Pancreas (tissue), 10 donors: ENCODE data around the gene TMEM82. TPM values are rescaled to one million over a fixed set of nuclear protein-coding genes. Genes with fewer than 3 reads are reported as not detected.

ENCODE experiments used
- ATAC-seq, 4 donors: fragments of 200-7000 bp; cut with Tn5 transposase; one replicate each; pipeline versions ENCODE4 v1.8.0 to v1.9.1; 2020; ENCODE audit warnings: mild to moderate bottlenecking in 4 of 4, moderate library complexity in 4 of 4
- DNase-seq, 6 donors: peaks; one replicate each; pipeline ENCODE4 v3.0.0-alpha.2; 2020
- FAIRE-seq: peaks from 2 replicates; lab custom pipeline; 2012; peaks lifted over from hg19 to GRCh38; lab: Jason Lieb, UNC
- H3K27ac ChIP-seq, 4 donors: fragments of 200-600 bp; sonication (generic); 1 replicate in 3 of 4; 2 replicates in 1 of 4; pipeline versions ENCODE4 v1.5.0 to v1.8.0; 2020
- H3K27me3 ChIP-seq, 4 donors: fragments of 200-600 bp; one replicate each; pipeline ENCODE4 v1.8.0; 2021
- H3K36me3 ChIP-seq, 3 donors: fragments of 200-600 bp; sonication (generic) in 1 of 3; one replicate each; pipeline versions ENCODE4 v1.5.0 to v1.8.0; 2020 to 2021
- H3K4me1 ChIP-seq, 3 donors: fragments of 200-600 bp; one replicate each; pipeline ENCODE4 v1.8.0; 2021
- H3K4me3 ChIP-seq, 4 donors: fragments of 200-600 bp; sonication (generic) in 2 of 4; one replicate each; pipeline versions ENCODE4 v1.5.0 to v1.8.0; 2020 to 2021
- H3K9me3 ChIP-seq, 4 donors: fragments of 200-600 bp; one replicate each; pipeline ENCODE4 v1.8.0; 2021
- CTCF ChIP-seq, 4 donors: fragments of 200-600 bp; sonication (generic) in 3 of 4; IDR thresholded peaks; one replicate each; pipeline versions ENCODE4 v1.5.0 to v1.8.0; 2021; ENCODE audit warnings: antibody characterized with exemption in 4 of 4
- WGBS, 2 donors: extraction: QIAGEN DNeasy Blood & Tissue Kit; methylation state at CpG; one replicate each; pipeline ENCODE4 v1.1.7; 2013; 5-methylcytosine and 5-hydroxymethylcytosine counted together
- intact Hi-C, 3 donors: fragments of 100-400 bp; cut with DNase I; formaldehyde crosslinking; loops; one replicate each; pipeline versions ENCODE4 v1.11.1 to v1.14.2; 2022
- polyA plus RNA-seq, 2 donors: library from polyadenylated mRNA; stranded (reverse); fragments of 200-250 nt; gene quantifications; one replicate each; pipeline ENCODE4 v1.2.3, GENCODE V29; 2013
- total RNA-seq, 6 donors: library from RNA; stranded (reverse); fragmentation: NEBNext Ultra II Directional in 4 of 6; extraction: Animal tissue kit (Norgen Biotek cat#: 25700) in 4 of 6; gene quantifications; one replicate each; pipeline versions ENCODE4 v1.2.1 to v1.2.4, GENCODE V29; 2021 to 2023
- donor health status: healthy with polysubstance abuse.
- donor health status: DM: no; HTN: no; CAD: no; lungs with moderate emphysema.
- donor health status: DM: no; HTN: no; CAD: no.
- donor health status: control.
- donor health status: control.
- donor health status: Bipolar disorder and iron deficiency.
- donor health status: DM: yes; HTN: yes; CAD: no.
- donor health status: DM: no; HTN: no; CAD: no.
- donor health status: DM: no; HTN: no; CAD: no.
- donor health status: DM: yes; HTN: yes; CAD: no.

The TMEM82 gene
- total and polyA plus RNA-seq, 8 donors = not detected

DNA sequence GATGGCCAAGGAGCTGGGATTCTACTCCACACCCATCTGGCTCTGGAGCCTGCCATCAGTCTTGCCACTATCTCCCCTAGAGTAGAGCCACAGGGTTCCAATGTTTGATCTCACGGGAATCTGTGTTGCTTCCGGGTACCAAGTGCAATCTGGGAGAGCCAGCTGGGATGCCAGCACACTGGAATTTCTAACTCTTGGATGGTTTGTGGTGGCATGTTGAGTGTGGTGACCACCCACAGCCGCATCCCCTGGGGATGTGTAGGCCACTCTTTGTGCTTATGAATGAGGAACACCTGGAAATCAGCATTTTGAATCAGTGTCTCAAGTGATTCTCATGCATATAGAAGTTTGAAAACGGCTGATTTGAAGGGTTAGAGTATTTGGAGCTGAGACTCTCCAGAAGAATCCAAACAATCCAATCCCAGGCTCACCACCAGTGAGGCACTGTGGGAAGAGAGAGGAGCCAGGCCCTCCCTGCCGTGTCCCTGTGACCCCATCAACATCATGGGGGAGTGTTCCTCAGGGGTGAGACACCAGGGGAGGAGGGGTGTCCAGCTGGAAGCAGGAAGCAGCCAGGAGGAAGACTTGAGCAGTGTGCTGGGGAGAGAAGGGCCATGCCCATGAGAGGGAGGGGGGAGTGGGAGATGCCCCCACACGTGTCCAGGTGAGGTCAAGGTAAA is 29.7 kb downstream of the TMEM82 start:
- H3K27ac ChIP-seq = no peak overlapping the region
- TF ChIP-seq CTCF (IDR thresholded peaks at IDR 0.05) = no peak
- no peak for ATAC-seq
- DNase-seq = no peak
- no peaks in the 10 kb centered on the region for H3K27me3 ChIP-seq
- FAIRE-seq = no peak
- WGBS, 2 donors = 79 to 83% methylated on average over 6 of the region's 6 CpGs
- no peaks in the 10 kb centered on the region for H3K9me3 ChIP-seq
- H3K36me3 ChIP-seq = peaks cover 2 to 38% (median 6%) of the 10 kb centered on the region in 3 donors
- no peaks in the 10 kb centered on the region for H3K4me1 ChIP-seq
- no peak overlapping the region for H3K4me3 ChIP-seq
- intact Hi-C loops = no loop called here

DNA sequence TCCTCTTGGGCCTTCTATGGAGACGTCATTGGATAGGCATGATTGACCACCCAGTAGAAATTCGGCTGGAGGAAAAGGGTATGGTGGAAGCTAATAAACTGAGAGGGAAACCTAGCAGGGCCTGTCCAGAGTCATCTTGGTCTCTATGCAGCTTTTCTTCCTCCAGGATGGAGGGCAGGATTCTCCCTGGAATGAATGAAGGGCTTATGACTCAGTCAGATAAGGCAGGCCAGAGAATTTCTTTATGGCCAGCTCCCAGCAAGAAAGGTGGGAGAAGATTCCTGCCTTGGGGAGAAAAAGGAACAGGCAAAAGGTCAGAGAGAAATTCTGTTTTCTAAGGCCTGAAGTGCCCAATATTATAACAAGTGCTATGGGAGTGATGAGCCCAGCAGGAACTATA is 33.4 kb downstream of the TMEM82 start:
- DNase-seq (no peak), FAIRE-seq (no peak), ATAC-seq (no peak)
- Histone ChIP-seq H3K36me3 (peaks cover 2 to 30% (median 6%) of the 10 kb centered on the region in 3 donors), H3K4me3 (no peak overlapping the region), H3K9me3 (no peaks in the 10 kb centered on the region), H3K27ac (no peak overlapping the region), H3K4me1 (peaks cover 0 to 17% (median 0%) of the 10 kb centered on the region in 3 donors), H3K27me3 (no peaks in the 10 kb centered on the region)
- 74 to 83% methylated on average over 2 of the region's 2 CpGs for WGBS, 2 donors
- intact Hi-C loops = no loop called here
- no peak for TF ChIP-seq CTCF (IDR thresholded peaks at IDR 0.05)

DNA sequence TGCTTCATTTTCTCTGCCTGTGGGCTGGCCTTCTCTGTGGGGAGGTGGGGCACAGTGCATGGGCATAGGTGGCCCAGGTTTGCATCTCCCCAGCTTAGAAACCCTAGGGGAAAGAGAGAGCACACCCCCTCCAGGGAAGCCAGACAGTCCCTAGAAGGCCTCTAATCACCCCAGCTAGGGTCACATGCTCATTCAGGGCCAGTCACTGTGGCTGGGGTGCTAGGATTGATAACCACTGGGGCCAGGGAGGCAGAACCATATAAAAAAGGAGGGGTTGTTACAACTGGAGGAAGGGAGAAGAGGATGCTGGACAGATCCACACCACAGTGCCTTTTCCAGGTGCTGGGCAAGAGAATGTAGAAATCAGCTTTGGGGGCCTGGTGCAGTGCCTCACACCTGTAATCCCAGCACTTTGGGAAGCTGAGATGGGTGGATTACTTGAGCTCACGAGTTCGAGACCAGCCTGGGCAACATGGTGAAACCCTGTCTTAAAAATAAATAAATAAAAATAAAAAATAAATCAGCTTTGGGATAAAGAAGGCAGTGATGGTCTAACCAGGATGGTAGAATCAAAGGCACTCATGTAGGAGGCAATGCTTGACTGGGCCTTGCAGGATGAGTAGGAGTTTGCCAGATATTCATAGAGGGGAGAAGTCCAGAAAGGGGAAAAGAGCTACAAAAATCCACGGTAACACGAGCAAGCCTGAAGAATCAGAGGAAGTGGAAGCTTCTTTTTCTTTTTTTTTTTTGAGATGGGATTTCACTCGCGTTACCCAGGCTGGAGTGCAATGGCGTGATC is 35.8 kb downstream of the TMEM82 start:
- TF ChIP-seq CTCF (IDR thresholded peaks at IDR 0.05) = no peak
- ATAC-seq (no peak), FAIRE-seq (no peak), DNase-seq (no peak)
- 91 to 97% methylated on average over 7 of the region's 7 CpGs for WGBS, 2 donors
- no peak overlapping the region for H3K4me3 ChIP-seq
- intact Hi-C loops = no loop called here
- H3K36me3 ChIP-seq = peaks cover 0 to 17% (median 2%) of the 10 kb centered on the region in 3 donors
- H3K9me3 ChIP-seq = no peaks in the 10 kb centered on the region
- H3K4me1 ChIP-seq = peaks cover 0 to 23% (median 0%) of the 10 kb centered on the region in 3 donors
- H3K27me3 ChIP-seq = no peaks in the 10 kb centered on the region
- H3K27ac ChIP-seq = no peak overlapping the region

DNA sequence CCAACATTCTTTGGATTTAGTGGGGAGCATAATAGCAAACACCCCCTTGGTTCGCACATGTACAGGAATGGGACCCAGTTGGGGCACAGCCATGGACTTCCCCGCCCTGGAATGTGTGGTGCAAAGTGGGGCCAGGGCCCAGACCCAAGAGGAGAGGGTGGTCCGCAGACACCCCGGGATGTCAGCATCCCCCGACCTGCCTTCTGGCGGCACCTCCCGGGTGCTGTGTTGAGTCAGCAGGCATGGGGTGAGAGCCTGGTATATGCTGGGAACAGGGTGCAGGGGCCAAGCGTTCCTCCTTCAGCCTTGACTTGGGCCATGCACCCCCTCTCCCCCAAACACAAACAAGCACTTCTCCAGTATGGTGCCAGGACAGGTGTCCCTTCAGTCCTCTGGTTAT is 43.4 kb downstream of the TMEM82 start:
- Histone ChIP-seq H3K36me3 (peaks cover 0 to 8% (median 0%) of the 10 kb centered on the region in 3 donors), H3K4me3 (no peak overlapping the region), H3K27me3 (no peaks in the 10 kb centered on the region), H3K4me1 (peaks cover 0 to 6% (median 0%) of the 10 kb centered on the region in 3 donors), H3K9me3 (no peaks in the 10 kb centered on the region), H3K27ac (no peak overlapping the region)
- ATAC-seq (no peak), DNase-seq (no peak), FAIRE-seq (no peak)
- WGBS, 2 donors = 88 to 92% methylated on average over 7 to 8 of the region's 8 CpGs
- no peak for TF ChIP-seq CTCF (IDR thresholded peaks at IDR 0.05)
- intact Hi-C loops = no loop called here
